Medulla oblongata (tissue), 1 donor: Measurements from ENCODE around the gene AAR2.

Experiments used
- DNase-seq: peaks from one replicate; pipeline ENCODE4 v3.0.0-alpha.2; 2015; ENCODE audit errors: extremely low spot score

Gene AAR2

GRCh38 chr20:36279776-36280175 is 43.5 kb downstream of the AAR2 start:
- DNase-seq, result no peak

GRCh38 chr20:36281785-36282380 is 45.6 kb downstream of the AAR2 start:
- DNase-seq, result no peak

- no peak for DNase-seq
These were observed 48.5 kb downstream of the AAR2 start for GRCh38 chr20:36284751-36285150.

- DNase-seq, result no peak
These were observed 49.6 kb downstream of the AAR2 start for GRCh38 chr20:36285746-36286447.

- DNase-seq, result no peak
These were observed 61.4 kb downstream of the AAR2 start for GRCh38 chr20:36297656-36298055.

- no peak for DNase-seq
These were observed 61.8 kb downstream of the AAR2 start for GRCh38 chr20:36298061-36298460.

- DNase-seq, result no peak
These were observed 62.6 kb downstream of the AAR2 start for GRCh38 chr20:36298795-36299339.

- DNase-seq, result no peak
These were observed 63.2 kb downstream of the AAR2 start for GRCh38 chr20:36299459-36299858.

- DNase-seq, result no peak
These were observed 65.3 kb downstream of the AAR2 start for GRCh38 chr20:36301359-36302119.

- DNase-seq, result no peak
These were observed 66.8 kb downstream of the AAR2 start for GRCh38 chr20:36303020-36303595.

GRCh38 chr20:36303831-36304230 is 67.6 kb downstream of the AAR2 start:
- DNase-seq, result no peak

- DNase-seq, result no peak
These were observed 68.7 kb downstream of the AAR2 start for GRCh38 chr20:36304786-36305495.

- DNase-seq, result no peak
These were observed 69.6 kb downstream of the AAR2 start, which contains the start of gene DLGAP4 for GRCh38 chr20:36305602-36306551. DLGAP4 (plus strand) TSS chr20:36306339; CDS start chr20:36431718, 125,379 bp downstream.
